Thymus (tissue), 11 donors: ENCODE data around the gene GPR146. TPM values are rescaled to one million over a fixed set of nuclear protein-coding genes. Genes with fewer than 3 reads are reported as not detected.
"Not testable (repeated sequence)": the region's sequence is repeated elsewhere in the genome, so short reads cannot be mapped to it uniquely, and the experiment has no call there.

Experiments used
- DNase-seq, 9 donors: peaks; one replicate each; pipeline ENCODE4 v3.0.0-alpha.2; 2013; ENCODE audit warnings: low spot score in 9 of 9, low read depth in 6 of 9, missing footprints in 1 of 9
- H3K27ac ChIP-seq, 2 donors: one replicate each; pipeline ENCODE4 v1.5.1; 2013; ENCODE audit warnings: control low read depth in 1 of 2, low read depth in 1 of 2, low read length in 1 of 2, mild to moderate bottlenecking in 1 of 2, moderate library complexity in 1 of 2
- H3K27me3 ChIP-seq, 2 donors: one replicate each; pipeline ENCODE4 v1.5.1; 2013; ENCODE audit warnings: low read length in 1 of 2; ENCODE audit not compliant: control insufficient read depth in 2 of 2, insufficient read depth in 1 of 2
- H3K36me3 ChIP-seq, 2 donors: one replicate each; pipeline ENCODE4 v1.5.1; 2013; ENCODE audit warnings: low read length in 1 of 2, mild to moderate bottlenecking in 1 of 2, moderate library complexity in 1 of 2; ENCODE audit not compliant: control insufficient read depth in 2 of 2, insufficient read depth in 2 of 2
- H3K4me1 ChIP-seq, 2 donors: one replicate each; pipeline ENCODE4 v1.5.1; 2013; ENCODE audit warnings: low read length in 2 of 2; ENCODE audit not compliant: control insufficient read depth in 2 of 2, insufficient read depth in 2 of 2
- H3K4me3 ChIP-seq, 2 donors: one replicate each; pipeline ENCODE4 v1.5.1; 2013; ENCODE audit warnings: low read length in 2 of 2, control low read depth in 1 of 2, mild to moderate bottlenecking in 1 of 2
- H3K9me3 ChIP-seq, 2 donors: one replicate each; pipeline ENCODE4 v1.5.1; 2013; ENCODE audit warnings: low read length in 1 of 2, mild to moderate bottlenecking in 1 of 2; ENCODE audit not compliant: control insufficient read depth in 2 of 2, insufficient read depth in 1 of 2
- WGBS: extraction: QIAGEN DNeasy Blood & Tissue Kit; methylation state at CpG from one replicate; pipeline ENCODE4 v1.1.7; 2013; 5-methylcytosine and 5-hydroxymethylcytosine counted together
- polyA plus RNA-seq: library from polyadenylated mRNA; stranded (reverse); fragments of 200-250 nt; gene quantifications from one replicate; pipeline ENCODE4 v1.2.3, GENCODE V29; 2013
- total RNA-seq: library from RNA; stranded (reverse); fragments of 120-200 nt; gene quantifications from one replicate; pipeline ENCODE4 v1.2.4, GENCODE V29; 2013
- donor health status: healthy.

Gene GPR146
- total and polyA plus RNA-seq, 2 donors = 2.7 to 12.6 TPM

DNA sequence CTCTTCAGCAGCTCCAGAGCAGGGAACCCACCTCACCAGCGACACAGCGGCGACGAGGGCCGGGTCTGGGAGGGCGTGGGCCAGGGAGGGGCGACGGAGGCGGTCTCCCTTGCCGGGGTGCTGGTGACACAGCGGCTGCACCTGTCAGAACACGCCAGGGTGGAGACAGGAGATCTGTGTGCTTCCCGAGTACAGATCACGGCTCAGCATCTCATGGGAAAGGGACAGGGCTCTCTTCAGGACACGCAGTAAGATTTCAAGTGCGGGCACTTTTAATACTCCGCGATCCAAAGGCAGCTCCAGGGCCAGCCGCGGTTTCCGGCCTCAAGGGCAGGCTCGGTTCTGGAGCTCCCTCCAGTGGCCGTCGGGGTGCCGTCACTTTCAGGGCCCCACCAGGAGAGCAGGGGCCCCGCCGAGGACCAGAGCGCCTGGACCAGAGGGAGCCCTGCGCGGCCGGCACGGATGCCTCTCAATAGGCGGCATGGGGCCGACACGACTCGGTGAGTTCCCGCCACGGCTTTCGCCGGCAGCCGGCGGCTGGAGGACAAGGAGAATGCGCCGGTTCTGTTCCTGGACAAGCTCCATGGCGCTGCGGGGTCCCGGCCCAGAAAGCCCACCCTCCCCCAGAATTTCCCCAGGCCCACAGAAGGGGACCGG is 21.4 kb downstream of the GPR146 start:
- Histone ChIP-seq H3K9me3 (peaks cover 0 to 3% of the 10 kb centered on the region in 2 donors), H3K27me3 (peaks cover 2 to 39% of the 10 kb centered on the region in 2 donors), H3K4me1 (peaks cover 0 to 29% of the 10 kb centered on the region in 2 donors), H3K36me3 (no peaks in the 10 kb centered on the region), H3K27ac (peak overlapping the region in 1 of 2 donors; percentile 5), H3K4me3 (no peak overlapping the region)
- WGBS = 20% methylated on average over 48 of the region's 48 CpGs
- DNase-seq = peak in 6 of 9 donors; percentile 42 to 83 (median 69)

DNA sequence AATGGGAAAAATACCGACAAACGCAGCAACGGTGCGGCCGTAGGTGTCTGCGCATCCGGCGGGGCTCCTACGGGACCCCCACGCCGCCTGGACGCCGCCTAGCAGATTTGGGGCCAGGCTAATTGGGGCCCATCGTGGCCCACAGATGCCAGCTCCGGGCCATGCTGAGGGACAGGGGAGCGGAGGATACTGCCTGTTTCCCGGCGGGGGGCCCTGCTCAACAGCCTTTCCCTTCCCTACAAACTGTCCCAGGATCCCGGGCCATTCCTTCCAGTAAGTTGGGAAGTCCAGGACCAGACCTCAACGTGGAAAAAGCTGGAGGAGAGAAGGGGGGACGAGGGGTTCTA is 21.9 kb downstream of the GPR146 start:
- Histone ChIP-seq H3K4me3 (no peak overlapping the region), H3K36me3 (no peaks in the 10 kb centered on the region), H3K9me3 (peaks cover 0 to 7% of the 10 kb centered on the region in 2 donors), H3K27ac (no peak overlapping the region), H3K4me1 (peaks cover 0 to 24% of the 10 kb centered on the region in 2 donors), H3K27me3 (peaks cover 2 to 34% of the 10 kb centered on the region in 2 donors)
- DNase-seq = no peak
- WGBS = 84% methylated on average over 21 of the region's 21 CpGs

DNA sequence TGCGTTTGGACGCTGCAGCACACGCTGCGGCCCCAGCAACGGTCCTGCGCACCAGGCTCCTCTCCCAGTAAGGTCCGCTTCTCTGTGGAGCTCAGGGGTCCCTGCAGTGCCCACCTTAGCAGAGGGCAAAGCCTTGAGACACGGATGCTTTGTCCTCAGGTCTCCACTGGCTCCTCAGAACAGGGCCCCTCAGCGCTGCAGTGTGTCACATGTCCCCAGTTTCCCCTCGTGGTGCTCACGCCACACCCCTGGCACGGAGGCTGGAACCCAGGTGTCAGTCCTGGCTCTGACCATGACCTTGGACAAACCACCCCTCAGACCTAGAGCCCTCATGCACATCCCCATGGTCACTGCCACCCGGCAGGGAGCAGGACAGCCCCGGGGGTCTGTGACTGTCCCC is 23.7 kb downstream of the GPR146 start:
- DNase-seq = no peak
- H3K4me3 ChIP-seq = no peak overlapping the region
- H3K36me3 ChIP-seq = no peaks in the 10 kb centered on the region
- 95% methylated on average over 14 of the region's 14 CpGs for WGBS
- H3K4me1 ChIP-seq = peaks cover 0 to 10% of the 10 kb centered on the region in 2 donors
- H3K27ac ChIP-seq = no peak overlapping the region
- peaks cover 0 to 7% of the 10 kb centered on the region in 2 donors for H3K9me3 ChIP-seq
- H3K27me3 ChIP-seq = peaks cover 0 to 22% of the 10 kb centered on the region in 2 donors

DNA sequence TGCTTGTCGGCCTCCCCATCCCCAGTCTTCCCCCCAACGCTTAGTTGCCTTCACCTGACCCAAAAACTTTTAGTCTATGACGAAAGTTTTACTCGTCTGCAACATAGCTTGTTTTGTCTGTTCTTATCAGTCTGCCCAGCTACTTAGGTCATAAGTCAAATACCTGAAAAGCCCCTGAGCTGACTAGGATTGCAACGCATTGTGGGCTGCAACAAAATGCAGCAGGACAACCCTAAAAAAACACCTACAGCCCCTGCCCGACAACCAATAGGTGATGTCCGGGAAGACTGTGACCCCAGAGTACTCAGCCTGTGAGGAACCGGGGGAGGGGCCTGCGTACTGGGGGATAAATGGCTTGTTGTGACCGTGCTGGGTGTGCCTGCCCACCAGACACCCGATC is 24.3 kb downstream of the GPR146 start:
- 95% methylated on average over 11 of the region's 11 CpGs for WGBS
- Histone ChIP-seq H3K27ac (no peak overlapping the region), H3K4me3 (no peak overlapping the region), H3K36me3 (no peaks in the 10 kb centered on the region), H3K9me3 (peaks cover 0 to 7% of the 10 kb centered on the region in 2 donors), H3K27me3 (peaks cover 0 to 20% of the 10 kb centered on the region in 2 donors), H3K4me1 (peaks cover 0 to 10% of the 10 kb centered on the region in 2 donors)
- DNase-seq = no peak

DNA sequence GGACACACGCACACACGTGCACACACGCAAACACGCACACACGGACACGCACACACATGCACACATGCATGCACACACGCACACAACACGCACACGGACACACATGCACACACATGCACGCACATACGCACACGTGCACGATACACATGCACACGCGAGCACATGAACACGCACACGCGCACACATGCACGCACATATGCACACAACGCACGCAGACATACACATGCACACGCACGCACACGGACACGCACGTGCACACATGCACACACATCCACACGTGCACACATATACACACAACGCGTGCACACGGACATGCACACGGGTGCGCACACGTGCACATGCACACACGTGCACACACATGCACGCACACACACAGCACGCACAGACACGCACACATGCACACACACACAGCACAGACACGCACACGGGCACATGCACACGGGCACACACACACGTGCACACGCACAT is 26.2 kb downstream of the GPR146 start:
- no peak overlapping the region for H3K4me3 ChIP-seq
- 96% methylated on average over 42 of the region's 42 CpGs for WGBS
- H3K27me3 ChIP-seq = peaks cover 0 to 9% of the 10 kb centered on the region in 2 donors
- H3K36me3 ChIP-seq = no peaks in the 10 kb centered on the region
- peaks cover 0 to 6% of the 10 kb centered on the region in 2 donors for H3K4me1 ChIP-seq
- DNase-seq = no peak
- peaks cover 0 to 7% of the 10 kb centered on the region in 2 donors for H3K9me3 ChIP-seq
- no peak overlapping the region for H3K27ac ChIP-seq

DNA sequence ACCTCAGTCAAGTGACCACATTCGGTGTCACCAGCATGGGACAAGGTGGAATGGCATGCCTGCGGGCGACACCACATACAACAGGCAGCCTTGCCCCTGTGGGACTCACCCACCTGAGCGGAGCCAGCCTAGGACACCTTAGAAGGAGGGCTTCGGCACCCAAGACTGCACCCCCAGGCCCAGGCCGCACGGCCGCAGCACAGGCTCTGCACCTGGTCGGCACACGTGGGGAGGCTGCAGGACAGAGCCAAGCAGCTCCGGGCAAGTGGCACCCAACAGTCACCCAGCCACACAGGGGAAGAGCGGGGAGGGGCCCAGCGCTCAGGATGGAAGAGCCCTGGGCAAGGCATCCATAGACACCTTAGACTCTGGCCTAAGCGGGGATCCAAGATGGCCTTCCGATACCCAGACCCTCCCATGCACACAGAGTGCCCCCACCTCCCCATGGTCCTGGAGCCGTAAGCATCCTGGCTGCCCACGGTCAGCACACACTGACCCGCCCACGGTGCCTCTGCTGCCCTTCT is 27.4 kb downstream of the GPR146 start:
- no peaks in the 10 kb centered on the region for H3K27me3 ChIP-seq
- peaks cover 0 to 7% of the 10 kb centered on the region in 2 donors for H3K9me3 ChIP-seq
- DNase-seq = no peak
- H3K27ac ChIP-seq = no peak overlapping the region
- no peaks in the 10 kb centered on the region for H3K36me3 ChIP-seq
- H3K4me1 ChIP-seq = no peaks in the 10 kb centered on the region
- no peak overlapping the region for H3K4me3 ChIP-seq
- 98% methylated on average over 19 of the region's 19 CpGs for WGBS

DNA sequence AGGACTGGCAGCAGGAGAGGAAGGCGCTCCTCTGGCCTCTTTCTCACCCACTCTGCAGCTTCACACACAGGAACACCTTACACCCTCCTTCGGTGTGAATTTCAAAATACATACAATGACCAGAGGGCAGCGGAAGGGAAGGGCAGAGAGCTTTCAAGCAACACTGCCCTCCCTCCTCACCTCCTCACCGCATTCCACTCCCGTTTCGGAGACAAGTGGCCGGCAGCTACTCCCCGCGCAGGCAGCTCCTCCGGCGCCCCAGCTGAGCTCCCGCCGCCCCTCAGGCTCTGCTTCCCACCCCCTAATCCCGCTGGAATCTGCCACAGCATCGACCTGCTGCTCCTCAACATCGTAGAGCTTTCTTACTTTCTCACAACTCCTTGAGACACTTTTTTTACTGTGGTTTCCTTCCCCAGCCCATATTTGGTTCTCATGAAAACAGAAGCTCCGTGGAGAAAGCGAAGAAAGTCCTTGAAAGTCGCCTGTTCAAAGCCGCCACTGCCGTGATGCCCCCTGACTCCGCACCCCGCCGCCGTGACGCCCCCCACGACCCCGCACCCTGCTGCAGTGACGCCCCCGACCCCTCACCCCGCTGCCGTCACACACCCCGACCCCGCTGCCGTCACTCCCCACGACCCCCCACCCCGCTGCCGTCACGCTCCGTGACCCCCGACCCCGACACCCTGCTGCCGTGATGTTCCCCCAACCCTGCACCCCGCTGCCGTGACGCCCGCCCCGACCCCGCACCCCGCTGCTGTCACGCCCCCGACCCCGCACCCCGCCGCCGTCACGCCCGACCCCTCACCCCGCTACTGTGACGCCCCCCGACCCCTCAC is 29.0 kb downstream of the GPR146 start:
- Histone ChIP-seq H3K36me3 (no peaks in the 10 kb centered on the region), H3K27me3 (no peaks in the 10 kb centered on the region), H3K4me3 (no peak overlapping the region), H3K4me1 (no peaks in the 10 kb centered on the region), H3K9me3 (peaks cover 0 to 7% of the 10 kb centered on the region in 2 donors), H3K27ac (no peak overlapping the region)
- WGBS = 66% methylated on average over 61 of the region's 61 CpGs
- no peak for DNase-seq

DNA sequence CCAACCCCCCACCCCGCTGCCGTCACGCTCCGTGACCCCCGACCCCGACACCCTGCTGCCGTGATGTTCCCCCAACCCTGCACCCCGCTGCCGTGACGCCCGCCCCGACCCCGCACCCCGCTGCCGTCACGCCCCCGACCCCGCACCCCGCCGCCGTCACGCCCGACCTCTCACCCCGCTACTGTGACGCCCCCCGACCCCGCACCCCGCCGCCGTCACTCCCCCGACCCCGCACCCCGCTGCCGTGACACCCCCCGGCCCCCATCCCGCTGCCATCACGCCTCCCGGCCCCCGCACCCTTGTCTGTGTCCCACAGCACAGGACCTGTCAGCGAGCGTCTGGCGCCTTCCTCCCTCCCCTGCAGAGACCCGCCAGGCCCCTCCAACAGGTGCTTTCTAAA is 29.7 kb downstream of the GPR146 start:
- WGBS = 93% methylated on average over 43 of the region's 43 CpGs
- not testable (repeated sequence) for H3K9me3 ChIP-seq, DNase-seq

More for the DNA sequence above, 29.7 kb downstream of the GPR146 start:
- H3K27ac ChIP-seq, H3K4me1 ChIP-seq, H3K4me3 ChIP-seq, H3K36me3 ChIP-seq, H3K27me3 ChIP-seq: not testable (repeated sequence)
